SK-N-SH (cell line): ENCODE measurements around the gene TUT4. TPM values are rescaled to one million over a fixed set of nuclear protein-coding genes. Genes with fewer than 3 reads are reported as not detected.

Experiments used
- CTCF ChIA-PET: fragments of 300-600, 350-600 bp; formaldehyde crosslinking; extraction: SDS; loops from one replicate; lab custom pipeline; 2021; lab: Yijun Ruan, JAX
- POLR2A ChIA-PET: fragments of 350-600 bp; sonication (Branson Sonifier 250); formaldehyde crosslinking; extraction: SDS; loops from one replicate; lab custom pipeline; 2020; ENCODE audit warnings: antibody characterized with exemption, inconsistent platforms; lab: Yijun Ruan, JAX
- DNase-seq: peaks from one replicate; pipeline ENCODE4 v3.0.0; 2012
- H2AFZ ChIP-seq: fragments of 200-600 bp; sonication (generic); 2 replicates; pipeline ENCODE4 v1.8.1; 2016; ENCODE audit warnings: antibody characterized with exemption, mild to moderate bottlenecking, low read depth
- H3F3A ChIP-seq: fragments of 200-600 bp; sonication (generic); replicated peaks from 2 replicates; pipeline ENCODE3; 2016; ENCODE audit warnings: antibody characterized with exemption, mild to moderate bottlenecking; ENCODE audit not compliant: insufficient read depth
- H3K27ac ChIP-seq, 2 experiments: fragments of 200-500 bp in 1 of 2; fragments of 200-600 bp in 1 of 2; sonication (Bioruptor generic) in 1 of 2; sonication (generic), shearing (Covaris generic) in 1 of 2; 2 replicates each; pipeline versions ENCODE4 v1.5.1 to v1.6.1; 2014 to 2016; ENCODE audit warnings: low read depth in 2 of 2, inconsistent platforms in 1 of 2, low read length in 1 of 2, mild to moderate bottlenecking in 1 of 2, mixed read lengths in 1 of 2
- H3K27me3 ChIP-seq: fragments of 200-600 bp; sonication (generic), shearing (Covaris generic); 2 replicates; pipeline ENCODE4 v1.6.1; 2016; ENCODE audit warnings: mixed run types; ENCODE audit not compliant: insufficient read depth
- H3K36me3 ChIP-seq, 2 experiments: fragments of 200-500 bp in 1 of 2; fragments of 200-600 bp in 1 of 2; sonication (Bioruptor generic) in 1 of 2; sonication (generic) in 1 of 2; replicated peaks in 1 of 2; 2 replicates each; pipeline versions ENCODE3 to v1.5.1; 2014 to 2016; ENCODE audit warnings: low read length in 1 of 2, mild to moderate bottlenecking in 1 of 2; ENCODE audit not compliant: insufficient read depth in 2 of 2, control insufficient read depth in 1 of 2
- H3K4me1 ChIP-seq, 2 experiments: fragments of 200-500 bp in 1 of 2; fragments of 200-600 bp in 1 of 2; sonication (Bioruptor generic) in 1 of 2; sonication (generic), shearing (Covaris generic) in 1 of 2; 2 replicates each; pipeline versions ENCODE4 v1.5.1 to v1.6.1; 2014 to 2016; ENCODE audit warnings: low read depth in 1 of 2, low read length in 1 of 2, mixed run types in 1 of 2; ENCODE audit not compliant: insufficient read depth in 2 of 2, control insufficient read depth in 1 of 2
- H3K4me2 ChIP-seq: fragments of 200-600 bp; sonication (generic), shearing (Covaris generic); 2 replicates; pipeline ENCODE4 v1.6.1; 2017; ENCODE audit warnings: mixed run types
- H3K4me3 ChIP-seq, 2 experiments: fragments of 200-500 bp in 1 of 2; fragments of 200-600 bp in 1 of 2; sonication (Bioruptor generic) in 1 of 2; sonication (generic), shearing (Covaris generic) in 1 of 2; 2 replicates each; pipeline versions ENCODE4 v1.5.1 to v1.8.1; 2014 to 2016; ENCODE audit warnings: low read depth in 2 of 2, inconsistent platforms in 1 of 2, low read length in 1 of 2, mild to moderate bottlenecking in 1 of 2, mixed read lengths in 1 of 2, moderate library complexity in 1 of 2
- H3K79me2 ChIP-seq: fragments of 200-600 bp; sonication (generic); 2 replicates; pipeline ENCODE4 v1.8.1; 2017; ENCODE audit warnings: mild to moderate bottlenecking; ENCODE audit not compliant: insufficient read depth
- H3K9ac ChIP-seq: fragments of 200-600 bp; sonication (generic); 2 replicates; pipeline ENCODE4 v1.6.1; 2017; ENCODE audit warnings: mixed run types
- H3K9me2 ChIP-seq: fragments of 200-600 bp; sonication (generic); 2 replicates; pipeline ENCODE4 v1.6.1; 2017; ENCODE audit warnings: mixed run types
- H3K9me3 ChIP-seq: fragments of 200-600 bp; sonication (generic); 2 replicates; pipeline ENCODE4 v1.6.1; 2017; ENCODE audit warnings: mixed run types, mild to moderate bottlenecking, moderate library complexity
- H4K20me1 ChIP-seq: fragments of 200-600 bp; sonication (generic); 2 replicates; pipeline ENCODE4 v1.6.1; 2017; ENCODE audit warnings: mild to moderate bottlenecking, mixed run types; ENCODE audit not compliant: insufficient read depth
- ELF1 ChIP-seq: IDR thresholded peaks from 2 replicates; pipeline ENCODE4 v1.4.0; 2012
- FOXJ3 ChIP-seq: sonication (generic); formaldehyde crosslinking; IDR thresholded peaks from 2 replicates; pipeline ENCODE4 v1.5.1; 2020; ENCODE audit warnings: mild to moderate bottlenecking, missing genetic modification reagents
- FOXM1 ChIP-seq: IDR thresholded peaks from 2 replicates; pipeline ENCODE4 v1.4.0; 2012; ENCODE audit warnings: low read depth, mild to moderate bottlenecking
- GATA2 ChIP-seq: sonication (generic); formaldehyde crosslinking; IDR thresholded peaks from 2 replicates; pipeline ENCODE4 v1.5.0; 2020; ENCODE audit warnings: mild to moderate bottlenecking, missing genetic modification reagents
- MXI1 ChIP-seq: IDR thresholded peaks from 2 replicates; pipeline ENCODE4 v1.6.1; 2012; ENCODE audit warnings: mild to moderate bottlenecking, low read depth, low read length, improper control_type of control experiment
- NRF1 ChIP-seq: IDR thresholded peaks from 2 replicates; pipeline ENCODE4 v1.6.1; 2012; ENCODE audit warnings: low read depth, mild to moderate bottlenecking, low read length
- POLR2AphosphoS5 ChIP-seq: IDR thresholded peaks from 2 replicates; pipeline ENCODE4 v1.6.1; 2012; ENCODE audit warnings: low read depth, low read length
- RCOR1 ChIP-seq: fragments of 150-350 bp; IDR thresholded peaks from 2 replicates; pipeline ENCODE4 v1.6.1; 2017; ENCODE audit warnings: antibody characterized with exemption, low read length
- RXRA ChIP-seq: IDR thresholded peaks from 2 replicates; pipeline ENCODE4 v1.4.0; 2012; ENCODE audit warnings: low read depth, mild to moderate bottlenecking, borderline replicate concordance
- TCF12 ChIP-seq: IDR thresholded peaks from 2 replicates; pipeline ENCODE4 v1.4.0; 2012
- WGBS: methylation state at CpG from one replicate; pipeline ENCODE4 v1.1.6; 2017; ENCODE audit warnings: low lambda C conversion rate; 5-methylcytosine and 5-hydroxymethylcytosine counted together
- polyA plus RNA-seq, 3 experiments: library from polyadenylated mRNA; depleted of rRNA; stranded (reverse); fragments of >200 nt; gene quantifications; 2 replicates each; pipeline ENCODE4 v1.2.3, GENCODE V29; 2012
- TF ChIP-seq, protein P1 (sequence below): IDR thresholded peaks from 2 replicates; pipeline ENCODE4 v1.6.1; 2012; ENCODE audit warnings: mild to moderate bottlenecking, low read depth, low read length, moderate library complexity
- TF ChIP-seq, protein P2 (sequence below): IDR thresholded peaks from 2 replicates; pipeline ENCODE4 v1.4.0; 2012; ENCODE audit warnings: low read depth
- TF ChIP-seq, protein P3 (sequence below): IDR thresholded peaks from 2 replicates; pipeline ENCODE4 v1.4.0; 2012; ENCODE audit warnings: low read depth, borderline replicate concordance
- TF ChIP-seq, protein P4 (sequence below): fragments of 150-350 bp; IDR thresholded peaks from 2 replicates; pipeline ENCODE4 v1.6.1; 2017; ENCODE audit warnings: antibody characterized with exemption, low read length, low read depth, borderline replicate concordance

The TUT4 gene
- polyA plus RNA-seq, 1 of the 3 experiments (the other 2 are of a cell fraction): 28.3 TPM

DNA sequence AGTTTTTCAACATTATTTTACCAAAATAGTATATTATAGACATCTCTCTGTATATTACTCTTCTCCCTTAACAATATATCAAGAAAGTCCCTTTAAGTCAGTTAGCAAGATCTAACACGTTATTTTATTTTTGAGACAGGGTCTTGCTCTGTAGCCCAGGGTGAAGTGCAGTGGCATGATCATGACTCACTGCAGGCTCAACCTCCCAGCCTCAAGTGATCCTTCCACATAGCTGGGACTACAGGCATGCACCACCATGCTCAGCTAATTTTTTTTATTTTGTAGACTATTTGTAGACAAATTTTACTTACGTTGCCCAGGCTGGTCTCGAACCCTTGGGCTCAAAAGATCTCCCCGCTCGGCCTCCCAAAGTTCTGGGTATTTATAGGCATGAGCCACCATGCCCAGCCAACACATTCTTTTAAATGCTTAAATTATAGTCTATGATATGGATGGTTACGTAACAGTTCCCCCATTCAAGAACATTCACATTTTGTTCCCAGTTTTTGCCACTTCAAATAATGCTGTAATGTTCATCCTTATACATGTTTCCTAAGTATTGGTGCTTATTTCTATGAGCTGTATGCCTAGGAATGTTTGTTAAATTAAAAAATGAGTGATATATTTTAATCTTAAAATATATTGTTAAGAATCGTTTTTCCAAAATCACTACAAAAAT lies 70.4 kb downstream of the TUT4 start (continued):
- TF ChIP-seq FOXM1 (no peak), NRF1 (no peak), RXRA (no peak), GATA2 (CRISPR knock-in tag) (no peak), RCOR1 (no peak), FOXJ3 (CRISPR knock-in tag) (no peak), POLR2AphosphoS5 (no peak)
- TF ChIP-seq, protein P1, sequence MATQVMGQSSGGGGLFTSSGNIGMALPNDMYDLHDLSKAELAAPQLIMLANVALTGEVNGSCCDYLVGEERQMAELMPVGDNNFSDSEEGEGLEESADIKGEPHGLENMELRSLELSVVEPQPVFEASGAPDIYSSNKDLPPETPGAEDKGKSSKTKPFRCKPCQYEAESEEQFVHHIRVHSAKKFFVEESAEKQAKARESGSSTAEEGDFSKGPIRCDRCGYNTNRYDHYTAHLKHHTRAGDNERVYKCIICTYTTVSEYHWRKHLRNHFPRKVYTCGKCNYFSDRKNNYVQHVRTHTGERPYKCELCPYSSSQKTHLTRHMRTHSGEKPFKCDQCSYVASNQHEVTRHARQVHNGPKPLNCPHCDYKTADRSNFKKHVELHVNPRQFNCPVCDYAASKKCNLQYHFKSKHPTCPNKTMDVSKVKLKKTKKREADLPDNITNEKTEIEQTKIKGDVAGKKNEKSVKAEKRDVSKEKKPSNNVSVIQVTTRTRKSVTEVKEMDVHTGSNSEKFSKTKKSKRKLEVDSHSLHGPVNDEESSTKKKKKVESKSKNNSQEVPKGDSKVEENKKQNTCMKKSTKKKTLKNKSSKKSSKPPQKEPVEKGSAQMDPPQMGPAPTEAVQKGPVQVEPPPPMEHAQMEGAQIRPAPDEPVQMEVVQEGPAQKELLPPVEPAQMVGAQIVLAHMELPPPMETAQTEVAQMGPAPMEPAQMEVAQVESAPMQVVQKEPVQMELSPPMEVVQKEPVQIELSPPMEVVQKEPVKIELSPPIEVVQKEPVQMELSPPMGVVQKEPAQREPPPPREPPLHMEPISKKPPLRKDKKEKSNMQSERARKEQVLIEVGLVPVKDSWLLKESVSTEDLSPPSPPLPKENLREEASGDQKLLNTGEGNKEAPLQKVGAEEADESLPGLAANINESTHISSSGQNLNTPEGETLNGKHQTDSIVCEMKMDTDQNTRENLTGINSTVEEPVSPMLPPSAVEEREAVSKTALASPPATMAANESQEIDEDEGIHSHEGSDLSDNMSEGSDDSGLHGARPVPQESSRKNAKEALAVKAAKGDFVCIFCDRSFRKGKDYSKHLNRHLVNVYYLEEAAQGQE: no peak
- TF ChIP-seq, protein P2, sequence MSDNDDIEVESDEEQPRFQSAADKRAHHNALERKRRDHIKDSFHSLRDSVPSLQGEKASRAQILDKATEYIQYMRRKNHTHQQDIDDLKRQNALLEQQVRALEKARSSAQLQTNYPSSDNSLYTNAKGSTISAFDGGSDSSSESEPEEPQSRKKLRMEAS: no peak

DNA sequence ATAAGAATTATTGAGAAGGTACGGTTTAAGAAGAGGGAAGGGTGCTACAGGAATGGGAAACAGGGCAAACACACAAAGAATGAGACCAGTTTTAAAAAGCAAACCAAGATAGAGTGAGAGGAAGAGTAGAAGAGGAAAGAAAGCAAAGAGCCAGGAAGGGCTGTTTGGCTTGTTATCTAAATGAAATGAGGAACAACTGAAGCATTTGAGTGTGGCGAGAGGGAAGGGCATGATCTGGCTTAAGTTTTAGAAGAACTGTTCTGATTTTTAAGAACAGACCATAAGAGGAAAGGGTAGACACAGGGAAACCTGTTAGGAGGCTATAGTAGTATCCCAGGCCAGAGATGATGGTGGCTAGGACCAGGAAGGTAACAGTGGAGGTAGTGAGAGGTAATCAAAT lies 73.8 kb downstream of the TUT4 start:
- peaks cover 3% of the 10 kb centered on the region for H3F3A ChIP-seq
- H3K27ac ChIP-seq: no peak overlapping the region
- no peak overlapping the region for H3K4me3 ChIP-seq
- H2AFZ ChIP-seq: no peak overlapping the region
- 94% methylated on average over 2 of the region's 2 CpGs for WGBS
- H4K20me1 ChIP-seq: no peaks in the 10 kb centered on the region
- H3K36me3 ChIP-seq: peaks cover 49 to 58% of the 10 kb centered on the region in 2 experiments
- no peaks in the 10 kb centered on the region for H3K4me1 ChIP-seq
- ChIA-PET CTCF (no interaction called here), POLR2A (interaction anchor here (0.5 kb wide), 1 partner anchor 38 kb away, joined by 4 read pairs; no protein-coding TSS in a partner anchor)
- no peak overlapping the region for H3K9ac ChIP-seq
- H3K27me3 ChIP-seq: no peaks in the 10 kb centered on the region
- no peaks in the 10 kb centered on the region for H3K9me3 ChIP-seq
- no peaks in the 10 kb centered on the region; the same call in 1 of the 2 replicates for H3K79me2 ChIP-seq
- H3K4me2 ChIP-seq: no peak overlapping the region
- no peak for DNase-seq
- TF ChIP-seq, protein P2: no peak
- H3K9me2 ChIP-seq: no peaks in the 10 kb centered on the region

DNA sequence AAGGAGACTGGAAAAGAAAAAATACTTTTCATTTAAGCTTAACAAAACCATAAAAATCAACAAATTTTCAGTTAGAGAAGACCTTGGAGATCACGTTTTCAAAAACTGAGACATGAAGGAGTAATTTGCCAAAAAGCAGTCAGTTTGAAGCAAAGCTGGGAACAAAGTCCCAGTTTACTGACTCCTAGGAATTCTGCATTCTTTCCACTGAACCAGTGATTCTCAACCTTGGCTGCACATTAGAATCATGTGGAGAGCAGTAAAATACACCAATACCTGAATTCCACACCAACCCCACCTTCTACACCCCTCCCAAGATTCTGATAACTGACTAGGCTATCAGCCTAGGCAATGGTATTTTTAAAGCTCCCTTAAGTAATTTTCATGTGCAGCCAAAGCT lies 75.0 kb downstream of the TUT4 start:
- Histone ChIP-seq H3F3A (peaks cover 8% of the 10 kb centered on the region), H3K9me2 (no peaks in the 10 kb centered on the region), H3K36me3 (peaks cover 54 to 65% of the 10 kb centered on the region in 2 experiments), H4K20me1 (no peaks in the 10 kb centered on the region), H3K9ac (no peak overlapping the region), H3K79me2 (no peaks in the 10 kb centered on the region; the same call in 1 of the 2 replicates), H3K27ac (no peak overlapping the region), H3K9me3 (no peaks in the 10 kb centered on the region), H3K4me3 (no peak overlapping the region), H3K4me1 (no peaks in the 10 kb centered on the region), H3K27me3 (no peaks in the 10 kb centered on the region), H2AFZ (no peak overlapping the region), H3K4me2 (no peak overlapping the region)
- WGBS: 100% methylated on average over 1 of the region's 1 CpG
- ChIA-PET POLR2A (interaction anchor here (1.0 kb wide), 1 partner anchor 28 kb away, joined by 4 read pairs; no protein-coding TSS in a partner anchor), CTCF (no interaction called here)
- no peak for DNase-seq
- no peak for TF ChIP-seq GATA2 (CRISPR knock-in tag)
- TF ChIP-seq ELF1: no peak
- TF ChIP-seq, protein P2: no peak
- TF ChIP-seq, protein P3, sequence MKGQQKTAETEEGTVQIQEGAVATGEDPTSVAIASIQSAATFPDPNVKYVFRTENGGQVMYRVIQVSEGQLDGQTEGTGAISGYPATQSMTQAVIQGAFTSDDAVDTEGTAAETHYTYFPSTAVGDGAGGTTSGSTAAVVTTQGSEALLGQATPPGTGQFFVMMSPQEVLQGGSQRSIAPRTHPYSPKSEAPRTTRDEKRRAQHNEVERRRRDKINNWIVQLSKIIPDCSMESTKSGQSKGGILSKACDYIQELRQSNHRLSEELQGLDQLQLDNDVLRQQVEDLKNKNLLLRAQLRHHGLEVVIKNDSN: no peak
- TF ChIP-seq, protein P4, sequence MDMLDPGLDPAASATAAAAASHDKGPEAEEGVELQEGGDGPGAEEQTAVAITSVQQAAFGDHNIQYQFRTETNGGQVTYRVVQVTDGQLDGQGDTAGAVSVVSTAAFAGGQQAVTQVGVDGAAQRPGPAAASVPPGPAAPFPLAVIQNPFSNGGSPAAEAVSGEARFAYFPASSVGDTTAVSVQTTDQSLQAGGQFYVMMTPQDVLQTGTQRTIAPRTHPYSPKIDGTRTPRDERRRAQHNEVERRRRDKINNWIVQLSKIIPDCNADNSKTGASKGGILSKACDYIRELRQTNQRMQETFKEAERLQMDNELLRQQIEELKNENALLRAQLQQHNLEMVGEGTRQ: no peak
- no peak for TF ChIP-seq MXI1
- TF ChIP-seq, protein P1: no peak
- TF ChIP-seq TCF12: no peak
